Adrenal gland (tissue), 12 donors: Measurements from ENCODE around the gene PLXNA1. TPM values are rescaled to one million over a fixed set of nuclear protein-coding genes. Genes with fewer than 3 reads are reported as not detected.

Experiments
- DNase-seq, 7 donors: peaks; one replicate each; pipeline ENCODE4 v3.0.0-alpha.2; 2019 to 2020
- H3K27ac ChIP-seq, 5 donors: fragments of 200-600 bp; sonication (generic) in 4 of 5; 1 replicate in 3 of 5; 2 replicates in 2 of 5; pipeline versions ENCODE4 v1.5.1 to v1.8.0; 2016 to 2020; ENCODE audit warnings: mild to moderate bottlenecking in 1 of 5
- H3K27me3 ChIP-seq: fragments of 200-600 bp; 2 replicates; pipeline ENCODE4 v1.8.0; 2021
- H3K36me3 ChIP-seq, 2 donors: fragments of 200-600 bp; replicated peaks in 1 of 2; 1 replicate in 1 of 2; 2 replicates in 1 of 2; pipeline versions ENCODE4 v1.5.1 to v1.8.0; 2018 to 2022
- H3K4me1 ChIP-seq, 2 donors: fragments of 200-600 bp; replicated peaks in 1 of 2; 1 replicate in 1 of 2; 2 replicates in 1 of 2; pipeline versions ENCODE4 v1.5.1 to v1.8.0; 2018 to 2021
- H3K4me3 ChIP-seq, 4 donors: fragments of 200-600 bp; sonication (generic) in 3 of 4; one replicate each; pipeline ENCODE4 v1.5.1; 2016 to 2018
- H3K9me3 ChIP-seq, 3 donors: fragments of 200-600 bp; sonication (generic) in 1 of 3; replicated peaks in 1 of 3; 1 replicate in 2 of 3; 2 replicates in 1 of 3; pipeline versions ENCODE4 v1.5.1 to v1.8.0; 2016 to 2021
- POLR2A ChIP-seq, 2 donors: fragments of 450-650 bp; IDR thresholded peaks; one replicate each; pipeline ENCODE4 v1.6.1; 2017; ENCODE audit warnings: antibody characterized with exemption in 2 of 2, mild to moderate bottlenecking in 2 of 2, moderate library complexity in 1 of 2
- WGBS, 4 donors: extraction: QIAGEN DNeasy Blood & Tissue Kit in 2 of 4; methylation state at CpG; one replicate each; pipeline versions ENCODE4 v1.1.5 to v1.1.7; 2013 to 2017; 5-methylcytosine and 5-hydroxymethylcytosine counted together
- intact Hi-C, 2 donors: fragments of 100-400 bp; cut with DNase I; formaldehyde crosslinking; loops; one replicate each; pipeline versions ENCODE4 v1.14.1 to v1.15.0; 2022 to 2023
- polyA plus RNA-seq, 3 donors: library from polyadenylated mRNA; stranded (reverse); fragments of 200-250 nt in 2 of 3; fragments of 350-450 nt in 1 of 3; fragmentation: Illumina TruSeq in 1 of 3; extraction: RNeasy Lipid Tissue Mini Kit (QIAGEN cat#74804) in 1 of 3; gene quantifications; one replicate each; pipeline ENCODE4 v1.2.3, GENCODE V29; 2013 to 2014
- total RNA-seq, 9 donors: library from RNA; depleted of rRNA in 4 of 9; stranded (reverse); fragments of >200 nt in 4 of 9; fragments of 120-200 nt in 1 of 9; fragmentation: NEBNext Ultra II Directional in 1 of 9; extraction: Animal tissue kit (Norgen Biotek cat#: 25700) in 1 of 9; gene quantifications; one replicate each; pipeline versions ENCODE4 v1.1.0 to v1.2.4, GENCODE V29; 2013 to 2023
- TF ChIP-seq, protein P1 (sequence below), 6 experiments: fragments of 450-650 bp in 4 of 6; fragments of 200-600 bp in 2 of 6; sonication (generic) in 1 of 6; IDR thresholded peaks; 1 replicate in 5 of 6; 2 replicates in 1 of 6; pipeline versions ENCODE4 v1.5.1 to v1.8.0; 2016 to 2021; ENCODE audit warnings: antibody characterized with exemption in 6 of 6, mild to moderate bottlenecking in 2 of 6, moderate library complexity in 1 of 6
- donor health status: healthy with polysubstance abuse.
- donor health status: Bipolar disorder and iron deficiency.
- donor health status: DM: yes; HTN: yes; CAD: no.
- donor health status: DM: no; HTN: no; CAD: no.
- donor health status: DM: no; HTN: no; CAD: no.
- donor health status: DM: yes; HTN: yes; CAD: no.

PLXNA1 gene
- total and polyA plus RNA-seq, 12 donors = 9.5 to 29.9 (median 20.2) TPM

GRCh38 chr3:127032296-127032990 lies 49.5 kb downstream of the PLXNA1 start:
- intact Hi-C loops = no loop called here
- no peak overlapping the region for H3K27ac ChIP-seq
- peaks cover 11 to 14% of the 10 kb centered on the region in 2 donors for H3K4me1 ChIP-seq
- H3K36me3 ChIP-seq = peaks cover 0 to 52% of the 10 kb centered on the region in 2 donors
- no peaks in the 10 kb centered on the region for H3K27me3 ChIP-seq
- WGBS, 4 donors = 89 to 100% (median 94%) methylated on average over 7 to 21 of the region's 21 CpGs
- DNase-seq = no peak
- no peaks in the 10 kb centered on the region for H3K9me3 ChIP-seq
- TF ChIP-seq POLR2A (IDR thresholded peaks at IDR 0.05) = no peak
- TF ChIP-seq, protein P1, sequence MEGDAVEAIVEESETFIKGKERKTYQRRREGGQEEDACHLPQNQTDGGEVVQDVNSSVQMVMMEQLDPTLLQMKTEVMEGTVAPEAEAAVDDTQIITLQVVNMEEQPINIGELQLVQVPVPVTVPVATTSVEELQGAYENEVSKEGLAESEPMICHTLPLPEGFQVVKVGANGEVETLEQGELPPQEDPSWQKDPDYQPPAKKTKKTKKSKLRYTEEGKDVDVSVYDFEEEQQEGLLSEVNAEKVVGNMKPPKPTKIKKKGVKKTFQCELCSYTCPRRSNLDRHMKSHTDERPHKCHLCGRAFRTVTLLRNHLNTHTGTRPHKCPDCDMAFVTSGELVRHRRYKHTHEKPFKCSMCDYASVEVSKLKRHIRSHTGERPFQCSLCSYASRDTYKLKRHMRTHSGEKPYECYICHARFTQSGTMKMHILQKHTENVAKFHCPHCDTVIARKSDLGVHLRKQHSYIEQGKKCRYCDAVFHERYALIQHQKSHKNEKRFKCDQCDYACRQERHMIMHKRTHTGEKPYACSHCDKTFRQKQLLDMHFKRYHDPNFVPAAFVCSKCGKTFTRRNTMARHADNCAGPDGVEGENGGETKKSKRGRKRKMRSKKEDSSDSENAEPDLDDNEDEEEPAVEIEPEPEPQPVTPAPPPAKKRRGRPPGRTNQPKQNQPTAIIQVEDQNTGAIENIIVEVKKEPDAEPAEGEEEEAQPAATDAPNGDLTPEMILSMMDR (IDR thresholded peaks at IDR 0.05) = no peak
- no peak overlapping the region for H3K4me3 ChIP-seq

Other genes starting within 250 kb of the PLXNA1 start
- gene PRR23E, start 210.0 kb downstream of the PLXNA1 start, total RNA-seq = not detected
- gene PRR23E, start 210.0 kb downstream of the PLXNA1 start, polyA plus RNA-seq = not detected